Aorta (tissue), 5 donors: ENCODE results near the gene SLC39A11. TPM values are rescaled to one million over a fixed set of nuclear protein-coding genes. Genes with fewer than 3 reads are reported as not detected.
"Not testable (repeated sequence)": the region's sequence is repeated elsewhere in the genome, so short reads cannot be mapped to it uniquely, and the experiment has no call there.

ENCODE experiments used
- ATAC-seq: fragments of 200-7000 bp; cut with Tn5 transposase; one replicate; pipeline ENCODE4 v1.9.1; 2022; ENCODE audit warnings: moderate library complexity; ENCODE audit not compliant: low FRiP score
- DNase-seq, 2 donors: peaks; one replicate each; pipeline ENCODE4 v3.0.0-alpha.2; 2020
- H3K27ac ChIP-seq, 2 donors: one replicate each; pipeline ENCODE4 v1.5.1; 2013; ENCODE audit warnings: low read length in 2 of 2, mild to moderate bottlenecking in 2 of 2, moderate library complexity in 2 of 2, control low read depth in 1 of 2, inconsistent platforms in 1 of 2, low read depth in 1 of 2
- H3K27me3 ChIP-seq, 2 donors: one replicate each; pipeline ENCODE4 v1.6.1; 2013; ENCODE audit warnings: control low read depth in 1 of 2, low read length in 1 of 2, mild to moderate bottlenecking in 1 of 2, moderate library complexity in 1 of 2; ENCODE audit not compliant: insufficient read depth in 2 of 2, control insufficient read depth in 1 of 2
- H3K36me3 ChIP-seq, 2 donors: one replicate each; pipeline ENCODE4 v1.6.1; 2013; ENCODE audit warnings: control low read depth in 1 of 2, low read length in 1 of 2, mild to moderate bottlenecking in 1 of 2; ENCODE audit not compliant: insufficient read depth in 2 of 2, control insufficient read depth in 1 of 2
- H3K4me1 ChIP-seq, 2 donors: one replicate each; pipeline ENCODE4 v1.6.1; 2013; ENCODE audit warnings: low read length in 2 of 2, control low read depth in 1 of 2, mild to moderate bottlenecking in 1 of 2, moderate library complexity in 1 of 2; ENCODE audit not compliant: insufficient read depth in 2 of 2, control insufficient read depth in 1 of 2
- H3K4me3 ChIP-seq, 2 donors: one replicate each; pipeline ENCODE4 v1.5.1; 2013; ENCODE audit warnings: low read length in 2 of 2, control low read depth in 1 of 2, mild to moderate bottlenecking in 1 of 2
- H3K9me3 ChIP-seq: one replicate; pipeline ENCODE4 v1.6.1; 2013; ENCODE audit warnings: mild to moderate bottlenecking, low read length; ENCODE audit not compliant: control insufficient read depth
- WGBS, 2 donors: extraction: QIAGEN DNeasy Blood & Tissue Kit; methylation state at CpG; one replicate each; pipeline ENCODE4 v1.1.7; 2013; 5-methylcytosine and 5-hydroxymethylcytosine counted together
- intact Hi-C, 2 donors: fragments of 100-400 bp; cut with DNase I; formaldehyde crosslinking; loops; one replicate each; pipeline versions ENCODE4 v1.14.2 to v1.15.0; 2022
- polyA plus RNA-seq, 2 donors: library from polyadenylated mRNA; stranded (reverse); fragments of 200-250 nt; gene quantifications; one replicate each; pipeline ENCODE4 v1.2.3, GENCODE V29; 2013
- total RNA-seq, 2 donors: library from RNA; stranded (reverse); fragmentation: NEBNext Ultra II Directional; extraction: Animal tissue kit (Norgen Biotek cat#: 25700); gene quantifications; one replicate each; pipeline ENCODE4 v1.2.1, GENCODE V29; 2021
- donor health status: healthy with polysubstance abuse.
- donor health status: Bipolar disorder and iron deficiency.
- donor health status: DM: no; HTN: no; CAD: no.
- donor health status: DM: no; HTN: no; CAD: no.
- donor health status: DM: yes; HTN: yes; CAD: no.

SLC39A11 gene
- total and polyA plus RNA-seq, 4 donors: 9.3 to 31.8 (median 17.5) TPM

DNA sequence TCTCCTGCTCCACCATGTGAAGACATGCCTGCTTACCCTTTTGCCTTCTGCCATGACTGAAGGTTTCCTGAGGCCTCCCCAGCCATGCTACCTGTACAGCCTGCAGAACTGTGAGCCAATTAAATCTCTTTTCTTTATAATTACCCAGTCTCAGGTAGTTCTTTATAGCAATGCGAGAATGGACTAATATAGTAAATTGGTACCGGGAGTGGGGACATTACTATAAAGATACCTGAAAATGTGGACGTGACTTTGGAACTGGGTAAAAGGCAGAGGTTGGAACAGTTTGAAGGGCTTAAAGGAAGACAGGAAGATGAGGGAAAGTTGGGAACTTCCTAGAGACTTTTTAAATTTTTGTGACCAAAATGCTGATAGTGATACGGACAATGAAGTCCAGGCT, 268.2 kb downstream of the SLC39A11 start:
- H3K36me3 ChIP-seq, ATAC-seq, H3K27ac ChIP-seq, DNase-seq, H3K4me1 ChIP-seq, intact Hi-C loops, H3K27me3 ChIP-seq, H3K9me3 ChIP-seq, H3K4me3 ChIP-seq: not testable (repeated sequence)
- 96 to 97% methylated on average over 4 of the region's 4 CpGs for WGBS, 2 donors

DNA sequence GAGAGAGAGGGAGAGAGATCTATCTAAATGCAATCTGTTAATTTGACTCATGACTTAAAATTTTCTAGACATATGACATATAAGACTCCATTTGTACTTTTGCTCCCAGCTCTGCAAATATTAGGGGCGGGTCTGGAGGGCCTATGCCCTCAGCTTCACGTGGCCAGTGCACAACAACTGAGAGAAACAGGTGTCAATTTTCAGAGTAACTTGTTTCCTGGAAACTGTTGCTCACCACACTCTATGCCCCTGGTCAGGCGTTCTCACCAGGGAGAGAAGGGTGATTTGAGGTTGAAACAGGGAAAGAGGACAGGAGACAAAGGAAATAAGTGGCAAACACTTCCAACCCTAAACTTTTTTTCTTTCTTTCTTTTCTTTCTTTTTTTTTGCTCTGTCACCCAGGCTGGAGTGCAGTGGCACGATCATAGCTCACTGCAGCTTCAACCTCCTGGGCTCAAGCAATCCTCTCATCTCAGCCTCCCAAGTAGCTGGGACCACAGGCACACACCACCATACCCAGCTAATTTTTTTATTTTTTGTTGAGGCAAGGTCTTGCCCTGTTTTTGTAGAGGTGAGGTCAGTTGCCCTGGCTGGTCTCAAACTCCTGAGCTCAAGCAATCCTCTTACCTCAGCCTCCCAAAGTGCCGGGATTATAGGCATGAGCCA, 270.0 kb downstream of the SLC39A11 start:
- H3K4me3 ChIP-seq: no peak overlapping the region
- DNase-seq: no peak
- intact Hi-C loops: no loop called here
- 75 to 80% methylated on average over 5 of the region's 5 CpGs for WGBS, 2 donors
- H3K27ac ChIP-seq: no peak overlapping the region
- peaks cover 2% of the 10 kb centered on the region for H3K9me3 ChIP-seq
- no peaks in the 10 kb centered on the region for H3K27me3 ChIP-seq
- ATAC-seq: no peak
- no peaks in the 10 kb centered on the region for H3K4me1 ChIP-seq
- H3K36me3 ChIP-seq: peaks cover 0 to 4% of the 10 kb centered on the region in 2 donors

DNA sequence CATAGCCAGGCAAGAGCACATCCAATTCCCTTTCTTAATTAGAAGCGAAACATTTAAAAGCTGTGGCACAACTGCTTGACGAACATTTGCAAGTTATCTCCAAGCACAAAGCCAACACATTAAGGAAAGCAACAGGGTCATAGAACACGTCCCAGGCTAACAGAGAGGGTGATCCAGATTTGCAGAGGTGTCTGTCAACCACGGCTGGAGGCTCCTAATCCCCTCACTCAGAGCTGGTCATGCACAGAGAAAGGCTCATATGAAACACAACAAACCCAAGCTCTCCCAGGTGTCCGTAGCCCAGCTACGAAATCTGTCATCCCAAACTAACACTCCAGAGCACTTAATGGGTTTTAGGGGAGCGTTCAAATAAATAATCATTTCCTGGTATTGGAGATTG, 276.1 kb downstream of the SLC39A11 start:
- Histone ChIP-seq H3K9me3 (no peaks in the 10 kb centered on the region), H3K27ac (no peak overlapping the region), H3K27me3 (no peaks in the 10 kb centered on the region), H3K4me3 (no peak overlapping the region), H3K36me3 (no peaks in the 10 kb centered on the region), H3K4me1 (no peaks in the 10 kb centered on the region)
- ATAC-seq: no peak
- WGBS, 2 donors: 83 to 87% methylated on average over 7 of the region's 7 CpGs
- DNase-seq: no peak
- intact Hi-C loops: no loop called here

DNA sequence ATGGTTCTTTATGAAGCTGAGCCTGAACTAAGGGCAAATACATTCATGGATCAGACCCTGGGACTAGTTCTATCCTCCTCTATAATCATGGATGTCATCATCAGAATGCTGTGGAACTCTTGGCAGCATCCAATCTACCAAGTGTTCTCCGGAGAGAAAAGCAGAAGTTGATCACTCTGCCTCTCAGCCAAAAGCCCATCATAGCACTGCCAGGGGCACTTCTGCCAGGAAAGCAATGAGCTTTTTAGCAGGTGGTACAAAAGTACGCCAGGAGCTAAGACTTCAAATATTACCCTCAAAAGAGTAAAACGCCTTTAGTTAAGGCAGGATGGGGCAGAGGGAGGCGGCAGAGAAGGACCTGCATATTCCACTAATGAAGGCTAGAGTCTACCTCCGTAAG, 279.0 kb downstream of the SLC39A11 start:
- 89 to 94% methylated on average over 5 of the region's 5 CpGs for WGBS, 2 donors
- H3K36me3 ChIP-seq: no peaks in the 10 kb centered on the region
- intact Hi-C loops: no loop called here
- peaks cover 2% of the 10 kb centered on the region for H3K9me3 ChIP-seq
- H3K27me3 ChIP-seq: no peaks in the 10 kb centered on the region
- H3K27ac ChIP-seq: no peak overlapping the region
- DNase-seq (no peak), ATAC-seq (no peak)
- H3K4me3 ChIP-seq: no peak overlapping the region
- H3K4me1 ChIP-seq: no peaks in the 10 kb centered on the region

DNA sequence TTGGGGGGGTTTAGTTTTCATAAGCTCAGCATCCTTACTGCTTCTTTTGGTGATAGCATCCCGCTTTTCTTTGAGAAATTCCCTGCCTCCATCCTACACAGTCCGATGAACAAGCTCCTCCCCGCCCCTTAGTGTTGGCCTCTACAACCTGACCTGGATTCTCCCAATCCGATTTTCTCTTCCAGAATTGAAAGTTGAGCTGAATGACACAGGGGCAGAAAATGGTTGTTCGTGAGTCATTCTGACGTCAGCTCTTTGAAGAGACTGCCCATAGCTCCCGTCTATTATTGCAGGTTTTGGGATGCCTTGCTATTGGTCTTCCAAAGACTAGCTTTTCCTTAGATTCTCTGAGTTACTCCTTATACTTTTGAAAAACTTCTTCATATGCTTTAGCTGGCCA, 279.7 kb downstream of the SLC39A11 start:
- no peaks in the 10 kb centered on the region for H3K36me3 ChIP-seq
- 82 to 91% methylated on average over 7 of the region's 7 CpGs for WGBS, 2 donors
- H3K27me3 ChIP-seq: no peaks in the 10 kb centered on the region
- H3K4me3 ChIP-seq: no peak overlapping the region
- H3K9me3 ChIP-seq: peaks cover 2% of the 10 kb centered on the region
- DNase-seq: no peak
- H3K4me1 ChIP-seq: no peaks in the 10 kb centered on the region
- intact Hi-C loops: no loop called here
- H3K27ac ChIP-seq: no peak overlapping the region
- no peak for ATAC-seq

DNA sequence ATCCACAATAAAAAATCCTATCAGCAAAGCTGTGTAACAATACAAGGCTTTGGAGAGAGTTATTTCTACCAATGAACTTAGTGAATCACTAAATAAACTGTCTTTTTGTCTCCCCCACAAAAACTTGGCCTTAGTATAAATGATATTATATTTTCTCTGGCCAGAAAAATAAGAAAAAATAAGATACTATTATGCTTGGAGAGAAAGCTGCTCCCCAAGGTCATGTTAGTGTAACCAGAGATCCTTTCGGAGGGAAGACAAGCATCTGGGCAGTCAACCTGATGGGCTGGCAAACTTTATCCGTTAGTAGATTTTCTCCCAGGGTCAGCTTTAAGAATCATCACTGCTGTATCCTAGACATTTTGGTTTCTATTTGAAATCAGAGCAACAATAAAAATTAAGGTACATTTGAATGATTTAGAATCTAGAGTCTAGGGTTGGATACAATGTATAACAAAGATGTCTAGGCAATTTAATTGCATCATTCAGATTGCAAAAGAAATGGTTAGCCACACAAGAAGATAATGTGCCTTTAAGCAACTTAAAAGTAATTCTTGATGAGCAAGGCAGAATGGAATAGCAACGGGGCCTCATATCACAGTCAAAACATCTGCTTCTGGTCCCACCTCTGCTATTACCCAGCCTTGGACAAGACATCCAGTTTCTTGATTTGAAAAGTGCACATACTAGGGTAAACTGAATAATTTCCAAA, 280.4 kb downstream of the SLC39A11 start:
- intact Hi-C loops: no loop called here
- 32 to 35% methylated on average over 3 of the region's 3 CpGs for WGBS, 2 donors
- no peak for ATAC-seq
- H3K4me3 ChIP-seq: no peak overlapping the region
- no peak overlapping the region for H3K27ac ChIP-seq
- no peaks in the 10 kb centered on the region for H3K4me1 ChIP-seq
- no peaks in the 10 kb centered on the region for H3K27me3 ChIP-seq
- H3K36me3 ChIP-seq: no peaks in the 10 kb centered on the region
- H3K9me3 ChIP-seq: peaks cover 2% of the 10 kb centered on the region
- no peak for DNase-seq

DNA sequence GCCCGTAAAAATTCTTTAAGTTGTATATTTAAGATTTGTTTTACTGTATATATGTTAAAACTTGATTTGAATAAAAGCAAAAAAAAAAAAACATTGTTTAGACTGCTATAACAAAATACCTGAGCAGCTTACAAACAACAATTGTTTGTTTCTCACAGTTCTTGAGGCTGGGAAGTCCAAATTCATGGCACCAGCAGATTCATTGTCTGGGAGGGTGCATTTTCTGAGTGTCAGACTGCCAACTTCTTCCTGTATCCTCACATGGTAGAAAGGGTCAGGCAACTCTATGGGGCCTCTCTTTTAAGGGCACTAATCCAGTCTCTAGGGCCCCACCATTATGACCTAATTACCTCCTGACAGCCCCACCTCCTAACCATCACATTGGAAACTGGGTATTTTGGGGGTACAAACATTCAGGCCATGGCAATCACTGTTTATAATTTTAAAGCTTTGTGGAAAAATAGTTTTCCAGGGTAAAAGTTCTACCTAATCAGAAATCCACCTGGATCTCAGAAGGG, 281.4 kb downstream of the SLC39A11 start:
- peaks cover 2% of the 10 kb centered on the region for H3K9me3 ChIP-seq
- H3K4me3 ChIP-seq: no peak overlapping the region
- intact Hi-C loops: no loop called here
- no peak overlapping the region for H3K27ac ChIP-seq
- DNase-seq (no peak), ATAC-seq (no peak)
- H3K27me3 ChIP-seq: no peaks in the 10 kb centered on the region
- peaks cover 0 to 3% of the 10 kb centered on the region in 2 donors for H3K36me3 ChIP-seq
- WGBS, 2 donors: 96 to 97% methylated on average over 1 of the region's 1 CpG
- no peaks in the 10 kb centered on the region for H3K4me1 ChIP-seq

DNA sequence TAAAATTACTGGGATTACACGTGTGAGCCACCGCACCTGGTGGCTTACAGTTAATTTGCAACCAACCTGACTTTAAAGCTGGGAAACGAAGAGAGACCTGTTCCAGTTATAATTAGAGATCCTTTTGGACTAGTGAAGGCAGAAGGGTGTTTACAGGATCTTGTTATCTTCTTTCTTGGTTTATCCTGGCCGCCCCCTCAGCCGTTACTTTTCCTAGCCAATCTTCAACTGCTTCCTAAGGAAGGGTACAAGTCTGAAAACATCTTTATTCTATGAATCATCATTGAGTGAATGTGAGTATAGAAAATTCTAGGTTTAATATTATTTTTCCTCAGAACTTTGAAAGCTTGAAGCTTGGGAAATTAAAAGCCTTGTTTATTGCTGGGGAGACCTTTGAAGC, 286.5 kb downstream of the SLC39A11 start:
- ATAC-seq: no peak
- H3K9me3 ChIP-seq: peaks cover 2% of the 10 kb centered on the region
- 75 to 79% methylated on average over 5 of the region's 5 CpGs for WGBS, 2 donors
- intact Hi-C loops: no loop called here
- H3K27ac ChIP-seq: no peak overlapping the region
- no peaks in the 10 kb centered on the region for H3K27me3 ChIP-seq
- no peak for DNase-seq
- peaks cover 3% of the 10 kb centered on the region in 2 donors for H3K36me3 ChIP-seq
- H3K4me1 ChIP-seq: no peaks in the 10 kb centered on the region
- no peak overlapping the region for H3K4me3 ChIP-seq
